Measurements from ENCODE around the gene KSR1.

DNA sequence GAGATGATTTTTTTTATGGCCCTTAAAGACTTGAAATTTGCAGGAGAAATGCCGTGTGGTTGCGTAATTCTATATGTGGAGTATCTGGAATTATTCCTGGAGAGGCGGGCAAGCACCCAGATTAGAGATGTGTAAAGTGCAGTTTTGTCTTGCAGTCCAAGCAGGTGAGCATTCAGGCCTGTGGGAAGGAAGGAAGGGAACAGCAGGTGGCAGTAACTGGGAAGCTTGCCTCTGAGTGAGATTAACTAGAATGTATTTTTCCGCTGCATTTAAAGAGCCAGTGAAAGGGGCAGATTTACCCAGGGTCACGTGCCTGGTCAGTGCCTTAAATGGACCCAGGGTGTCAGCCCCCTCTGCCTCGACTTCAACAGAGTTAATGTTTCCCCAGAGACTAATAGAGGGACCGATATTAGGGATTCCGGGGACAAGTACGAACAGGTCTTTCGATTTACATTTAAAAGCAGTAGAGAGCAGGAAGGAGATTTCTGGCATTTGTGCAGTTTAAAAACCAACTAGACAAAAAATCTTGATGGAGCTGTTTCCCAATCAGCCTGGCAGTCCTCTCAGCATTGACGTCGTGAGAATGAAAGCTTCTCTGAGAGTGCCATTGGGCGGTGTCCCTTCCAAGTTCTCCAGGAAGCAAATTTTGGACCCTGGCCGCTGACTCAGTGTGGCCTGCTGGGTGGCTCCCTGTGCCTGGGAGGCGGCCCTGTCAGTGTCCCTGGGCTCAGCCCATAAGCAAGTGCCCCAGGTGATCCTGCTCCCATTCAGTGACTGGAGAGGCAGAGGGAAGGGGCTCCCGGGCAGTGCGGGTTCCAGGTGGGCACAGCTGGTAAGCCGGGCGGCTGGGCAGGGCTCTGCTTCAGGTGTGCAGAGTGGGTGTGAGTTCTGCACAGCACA lies 38.2 kb downstream of the KSR1 start:
- TF ChIP-seq HDGF (IDR thresholded peaks at IDR 0.05; ENCODE audit: borderline replicate concordance) (no peak), SP1 (IDR thresholded peaks at IDR 0.05) (no peak), SUZ12 (IDR thresholded peaks at IDR 0.05) (no peak), TARDBP (IDR thresholded peaks at IDR 0.05) (no peak), FOXK2 (IDR thresholded peaks at IDR 0.05) (no peak), BHLHE40 (IDR thresholded peaks at IDR 0.05; ENCODE audit: borderline replicate concordance) (no peak), FOXA1 (IDR thresholded peaks at IDR 0.05) (no peak), FOXM1 (IDR thresholded peaks at IDR 0.05; ENCODE audit: borderline replicate concordance) (no peak), LEF1 (IDR thresholded peaks at IDR 0.05; ENCODE audit: borderline replicate concordance) (no peak), ARNT (IDR thresholded peaks at IDR 0.05) (no peak), ELF4 (IDR thresholded peaks at IDR 0.05) (no peak), NFRKB (IDR thresholded peaks at IDR 0.05) (no peak), ZNF384 (IDR thresholded peaks at IDR 0.05) (no peak)
